Central memory CD4-positive, alpha-beta T cell (primary cell): Measurements from ENCODE around the gene SGSM2.

Experiments used
- DNase-seq: peaks from one replicate; pipeline ENCODE4 v3.0.0; 2022

The SGSM2 gene

DNA sequence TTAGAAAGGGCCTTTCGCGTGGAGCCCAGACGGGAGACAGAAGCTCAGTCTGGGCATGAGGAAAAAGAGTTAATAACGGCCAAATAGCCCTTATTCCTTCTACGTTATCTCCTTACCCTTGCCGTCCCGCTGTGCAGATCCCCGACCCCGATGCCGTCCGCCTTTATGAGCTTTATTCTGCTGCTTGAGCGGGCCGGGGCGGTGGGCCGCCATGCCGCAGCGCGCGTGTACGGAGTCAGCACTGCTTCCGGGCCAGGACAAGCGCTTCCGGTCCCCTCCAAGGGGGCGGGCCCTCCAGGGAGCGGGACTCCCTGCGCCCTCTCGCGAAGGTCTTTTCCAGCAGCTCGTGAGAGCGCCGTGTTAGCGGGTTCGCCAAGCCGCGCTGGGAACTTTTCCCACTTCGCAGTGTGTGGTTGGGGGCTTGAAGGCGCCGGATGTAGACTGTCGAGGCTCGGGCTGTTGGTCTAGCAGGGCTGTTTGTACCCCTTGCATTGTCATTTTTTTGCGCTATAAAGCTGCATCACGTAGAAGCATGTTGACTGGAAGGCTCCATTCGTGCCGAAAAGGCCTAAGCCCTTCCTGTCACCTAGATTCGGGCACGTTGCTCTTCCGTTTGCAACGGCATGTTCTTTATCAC is 968 bp upstream of the SGSM2 start, which contains the start of gene TSR1:
TSR1 (minus strand) TSS at position 243 of the 637 bp plus-strand sequence; CDS start at position 213, 30 bp downstream.
- peak; percentile 86 for DNase-seq

DNA sequence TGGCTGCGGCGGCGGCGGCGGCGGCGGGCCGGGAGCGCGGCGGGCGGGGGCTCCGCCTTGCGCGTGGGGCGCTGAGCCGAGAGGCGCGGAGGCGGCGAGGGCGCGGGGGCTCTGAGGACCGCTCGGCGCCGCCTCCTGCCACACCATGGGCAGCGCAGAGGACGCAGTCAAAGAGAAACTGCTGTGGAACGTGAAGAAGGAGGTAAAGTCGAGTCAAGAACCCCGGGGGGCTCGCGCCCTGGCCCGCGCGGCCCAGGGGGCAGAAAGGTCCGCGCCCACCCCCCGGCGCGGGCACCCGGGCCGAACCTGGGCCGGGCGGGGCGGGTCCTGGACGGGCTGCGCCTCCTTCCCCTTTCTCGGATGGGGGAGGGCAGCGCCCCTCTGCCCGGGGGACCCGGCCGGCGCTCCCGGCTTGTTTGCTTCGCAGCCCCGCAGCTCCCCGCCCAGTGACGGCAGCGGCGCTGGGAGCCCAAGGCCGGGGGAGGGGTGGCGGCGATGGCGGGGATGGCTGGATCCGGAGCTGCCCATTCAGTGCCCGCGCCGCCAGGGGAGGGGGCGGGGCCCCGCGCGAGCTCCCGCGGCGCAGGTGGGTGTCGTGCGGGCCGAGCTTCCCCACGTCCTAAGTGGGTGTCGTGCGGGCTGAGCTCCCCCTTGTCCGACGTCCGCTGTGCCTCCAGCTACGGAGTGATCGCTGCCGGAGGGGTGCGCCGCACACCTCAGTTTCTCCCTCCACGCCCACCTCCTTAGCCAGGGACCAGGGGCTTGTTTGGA is 428 bp downstream of the SGSM2 start:
- peak; percentile 52 for DNase-seq

DNA sequence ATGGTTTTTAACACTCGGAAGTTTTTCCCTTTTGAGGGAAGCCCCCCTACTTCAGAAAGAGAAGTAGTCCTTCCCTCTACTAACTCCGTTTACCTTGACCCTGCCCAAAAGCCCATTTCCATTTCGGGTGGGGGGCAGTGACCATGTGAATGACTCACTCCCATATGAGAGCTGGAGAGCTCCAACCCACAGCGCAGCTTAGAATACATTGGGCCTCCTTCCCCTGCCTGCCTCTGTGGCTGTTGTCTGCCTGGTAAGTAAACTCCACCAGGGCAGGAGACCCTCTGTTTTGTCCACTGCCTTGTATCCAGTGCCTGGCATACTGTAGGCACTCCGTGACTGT is 985 bp downstream of the SGSM2 start:
- DNase-seq = no peak

DNA sequence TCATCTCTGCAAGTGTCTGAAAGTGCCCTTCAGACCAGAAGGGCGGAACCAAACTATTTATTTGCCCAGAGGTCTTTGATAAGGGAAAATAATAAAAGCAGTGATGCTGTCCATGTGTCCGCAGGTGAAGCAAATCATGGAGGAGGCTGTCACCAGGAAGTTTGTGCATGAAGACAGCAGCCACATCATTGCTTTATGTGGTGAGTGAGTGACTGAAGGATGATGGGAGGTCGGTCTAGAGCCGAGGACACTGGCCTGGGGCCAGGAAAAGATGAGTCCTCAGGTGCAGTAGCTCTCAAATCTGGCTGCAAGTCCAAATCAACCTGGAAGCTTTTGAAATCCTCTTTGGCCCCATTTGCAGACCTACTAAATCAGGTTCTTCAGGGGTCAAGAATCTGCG is 6.1 kb downstream of the SGSM2 start:
- no peak for DNase-seq

DNA sequence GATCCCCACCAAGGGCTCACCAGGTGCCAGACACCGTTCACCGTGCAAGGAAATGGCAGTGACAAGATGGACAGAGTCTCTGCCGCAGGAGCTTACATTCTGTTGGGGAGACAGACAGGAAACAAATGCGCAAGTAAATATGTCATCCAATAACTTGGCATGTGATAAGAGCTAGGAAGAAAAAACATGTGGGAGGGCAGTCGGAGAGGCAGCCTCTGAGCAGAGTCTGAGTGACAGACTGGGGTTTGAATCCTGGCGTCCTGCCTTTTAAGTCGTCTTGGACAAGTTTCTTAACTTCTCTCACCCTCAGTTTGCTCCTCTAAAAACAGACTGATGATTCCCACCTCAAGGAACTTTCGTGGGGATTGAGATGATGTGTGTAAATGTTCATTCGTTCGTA is 7.2 kb downstream of the SGSM2 start:
- DNase-seq = no peak

DNA sequence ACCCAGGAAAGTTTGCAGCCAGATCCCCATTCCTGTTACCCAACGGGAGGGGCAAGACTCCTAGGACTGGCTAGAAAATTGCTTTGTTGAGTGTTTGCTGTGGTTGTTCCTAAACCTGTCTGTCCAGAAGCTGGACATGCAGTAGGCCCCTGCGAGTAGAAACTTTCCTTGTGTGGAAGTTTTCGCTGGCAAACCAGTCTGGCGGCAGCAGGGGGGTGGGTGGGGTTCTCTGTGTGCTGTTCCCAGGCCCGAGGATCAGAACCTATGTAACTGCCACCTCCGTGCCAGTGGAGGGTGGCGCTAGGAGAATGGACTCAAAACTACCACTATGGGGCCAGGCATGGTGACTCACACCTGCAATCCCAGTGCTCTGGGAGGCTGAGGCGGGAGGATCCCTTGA is 9.2 kb downstream of the SGSM2 start:
- DNase-seq = no peak

DNA sequence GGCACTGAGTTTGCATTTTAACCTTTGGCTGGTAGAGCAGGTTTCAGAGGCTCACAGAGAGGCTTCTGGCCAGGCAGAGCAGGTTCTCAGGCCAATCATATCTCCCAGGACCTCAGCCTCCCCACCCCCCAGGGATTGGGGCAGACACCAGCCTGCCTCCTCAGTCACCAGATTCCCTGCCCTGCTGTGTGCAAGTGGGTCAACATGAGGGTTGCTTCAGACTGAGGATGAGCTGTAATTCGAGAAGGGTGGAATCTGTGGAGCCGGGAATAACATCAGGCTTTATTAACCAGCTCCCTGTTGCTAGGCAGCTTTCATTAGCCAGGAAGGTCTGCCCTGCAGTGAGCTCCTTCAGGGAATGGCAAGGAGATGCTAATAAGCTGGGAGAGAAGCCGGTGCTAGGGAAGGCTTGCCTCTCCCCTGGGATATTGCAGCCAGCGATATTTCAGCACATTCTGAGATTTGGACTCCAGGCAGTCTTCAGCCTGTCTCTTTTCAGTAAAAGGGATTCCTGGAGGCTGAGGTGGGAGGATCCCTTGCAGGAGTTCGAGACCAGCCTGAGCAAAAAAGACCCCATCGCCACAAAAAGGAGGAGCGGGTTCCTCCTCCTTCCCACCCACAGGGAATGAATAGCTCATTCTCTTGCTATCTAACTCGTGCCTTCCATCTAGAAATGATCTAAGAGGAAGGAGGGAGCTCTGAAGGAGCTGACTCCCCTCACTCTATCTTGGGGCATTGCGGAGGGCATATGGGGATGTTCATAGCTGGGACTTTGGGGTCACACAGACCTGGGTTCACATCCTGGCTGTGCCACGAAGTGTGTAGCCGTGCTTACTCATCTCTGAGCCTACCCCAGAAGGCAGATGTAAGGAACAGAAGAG is 10.7 kb downstream of the SGSM2 start:
- no peak for DNase-seq

DNA sequence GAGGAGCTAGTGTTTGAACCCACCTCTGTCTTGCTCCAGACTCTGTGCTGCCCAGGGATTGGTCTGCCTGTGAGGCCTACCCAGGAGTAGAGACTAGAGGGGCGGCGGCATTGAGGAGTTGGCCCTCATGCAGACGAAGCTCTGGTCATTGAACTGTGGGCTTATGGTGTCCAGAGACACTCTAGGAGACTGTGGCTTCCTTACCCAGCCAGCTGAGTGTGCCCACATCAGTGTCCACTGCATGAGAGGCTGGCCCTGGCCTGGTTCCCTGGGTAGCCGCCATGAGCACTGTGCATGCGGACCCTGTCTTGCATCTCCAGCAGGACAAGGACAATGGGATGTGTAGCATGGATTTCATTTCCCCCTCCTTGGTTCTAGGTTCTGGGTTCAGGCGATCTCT is 14.0 kb downstream of the SGSM2 start:
- no peak for DNase-seq

DNA sequence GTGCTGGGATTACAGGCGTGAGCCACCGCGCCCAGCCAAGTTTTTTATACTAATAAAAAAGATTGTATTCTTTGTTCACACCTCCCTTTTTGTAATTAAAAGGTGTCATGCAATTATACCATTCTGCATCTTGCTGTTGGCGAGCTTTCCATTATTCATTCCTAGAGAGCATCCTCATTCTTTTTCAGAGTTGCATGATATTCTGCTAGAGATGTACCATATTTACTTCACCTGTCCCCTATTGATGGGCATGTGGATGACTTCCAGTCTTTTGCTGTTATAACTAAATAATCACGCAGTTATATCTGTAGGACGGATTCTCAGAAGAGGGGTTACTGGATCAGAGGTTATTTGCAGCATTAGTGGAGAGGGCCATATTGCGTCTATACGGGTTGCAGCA is 17.0 kb downstream of the SGSM2 start:
- no peak for DNase-seq

DNA sequence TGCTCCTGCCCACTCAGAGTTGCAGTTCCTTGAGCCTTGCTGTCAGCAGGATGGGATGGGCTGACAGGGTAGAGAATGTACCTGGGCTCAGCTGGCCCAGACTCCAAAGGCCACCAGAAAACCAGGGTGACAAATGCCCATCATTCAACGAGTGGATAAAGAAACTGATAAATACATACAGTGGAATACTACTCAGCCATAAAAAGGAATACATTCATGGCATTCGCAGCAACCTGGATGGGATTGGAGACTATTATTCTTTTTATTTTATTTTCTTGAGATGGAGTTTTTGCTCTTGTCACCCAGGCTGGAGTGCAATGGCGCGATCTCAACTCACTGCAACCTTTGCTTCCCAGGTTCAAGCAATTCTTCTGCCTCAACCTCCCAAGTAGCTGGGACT is 19.9 kb downstream of the SGSM2 start:
- DNase-seq = no peak

DNA sequence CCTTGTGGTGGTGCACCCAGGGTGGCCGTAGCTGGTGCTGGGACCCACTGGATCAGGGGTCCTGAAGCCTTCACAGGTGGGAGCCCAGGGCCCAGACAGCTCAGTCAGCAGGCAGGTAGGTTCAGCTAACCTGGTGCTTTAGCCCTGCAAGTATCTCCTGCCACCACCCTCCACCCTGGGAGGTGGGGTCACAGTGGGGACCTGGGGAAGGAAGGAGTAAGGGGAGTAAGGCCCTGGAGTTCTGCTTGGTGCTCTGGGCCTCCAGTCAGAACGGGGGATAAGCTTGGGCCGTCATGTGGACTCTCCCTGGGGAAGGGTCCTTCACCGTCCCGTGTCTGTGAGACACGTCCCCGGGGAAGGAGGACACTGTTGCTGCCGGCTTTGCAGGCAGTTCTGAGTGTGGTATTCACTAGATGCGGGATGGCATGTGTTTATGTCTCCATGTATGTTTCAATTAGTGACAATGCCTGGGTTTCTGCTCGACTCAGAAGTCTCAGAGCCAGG is 20.7 kb downstream of the SGSM2 start:
- DNase-seq = no peak

DNA sequence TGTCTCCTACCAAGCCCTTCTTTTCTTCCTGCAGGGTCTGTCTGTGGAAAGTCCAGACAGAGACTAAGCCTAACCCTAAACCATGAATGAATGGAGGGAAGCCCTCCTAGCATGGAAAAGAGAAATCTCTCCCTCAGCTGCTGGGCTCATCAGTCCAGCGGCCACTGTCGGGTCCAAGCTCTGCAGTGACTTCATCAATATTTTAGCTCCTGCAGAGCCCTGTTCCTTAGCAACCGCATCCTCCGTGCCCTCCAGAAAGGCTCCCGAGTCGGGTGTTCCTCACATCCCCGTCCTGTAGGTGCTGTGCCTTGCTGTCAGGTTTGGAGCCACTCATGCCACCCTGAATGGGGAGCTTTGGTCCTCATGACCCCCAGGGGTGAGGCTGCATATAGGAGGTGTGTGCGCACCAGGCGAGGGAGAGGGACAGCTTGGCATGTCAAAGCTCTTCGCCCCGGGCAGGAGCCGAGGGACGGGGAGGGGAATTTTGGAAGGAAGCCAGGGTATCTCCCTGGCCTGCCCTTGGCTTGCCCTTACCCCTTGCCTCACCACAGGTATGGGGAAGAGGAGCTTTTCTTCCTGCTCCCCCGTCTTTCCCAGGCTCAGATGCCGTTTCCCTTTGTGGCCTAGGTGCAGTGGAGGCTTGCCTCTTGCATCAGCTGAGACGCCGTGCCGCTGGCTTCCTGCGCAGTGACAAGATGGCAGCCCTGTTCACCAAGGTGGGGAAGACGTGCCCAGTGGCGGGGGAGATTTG is 23.9 kb downstream of the SGSM2 start:
- no peak for DNase-seq

DNA sequence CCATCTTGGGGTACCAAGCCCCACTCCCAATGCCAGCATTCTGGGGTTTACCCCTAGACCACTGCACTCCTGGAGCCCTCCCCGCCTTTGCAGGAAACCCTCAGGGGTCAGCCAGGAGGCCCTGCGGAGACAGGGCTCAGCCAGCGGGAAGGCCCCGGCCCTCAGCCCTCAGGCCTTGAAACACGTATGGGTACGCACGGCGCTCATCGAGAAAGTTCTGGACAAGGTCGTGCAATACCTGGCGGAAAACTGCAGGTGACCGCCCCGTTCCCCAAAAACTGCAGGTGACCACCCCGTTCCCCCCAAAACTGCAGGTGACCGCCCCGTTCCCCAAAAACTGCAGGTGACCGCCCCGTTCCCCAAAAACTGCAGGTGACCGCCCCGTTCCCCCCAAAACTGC is 24.7 kb downstream of the SGSM2 start:
- no peak for DNase-seq

DNA sequence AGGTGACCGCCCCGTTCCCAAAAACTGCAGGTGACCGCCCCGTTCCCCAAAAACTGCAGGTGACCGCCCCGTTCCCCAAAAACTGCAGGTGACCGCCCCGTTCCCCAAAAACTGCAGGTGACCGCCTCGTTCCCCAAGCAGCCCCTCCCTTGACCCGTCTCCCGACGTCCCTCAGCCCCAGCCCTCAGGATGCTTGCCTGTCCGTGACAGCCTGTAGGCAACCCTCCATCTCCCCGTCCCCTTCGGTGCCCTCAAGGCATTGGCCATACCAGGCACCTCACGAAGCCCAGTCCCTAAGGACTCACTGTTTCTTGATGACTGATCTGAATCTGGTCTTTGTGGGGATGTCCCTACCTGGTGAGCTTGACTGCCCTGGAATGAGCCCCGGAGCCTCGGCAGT is 25.1 kb downstream of the SGSM2 start:
- DNase-seq = no peak

DNA sequence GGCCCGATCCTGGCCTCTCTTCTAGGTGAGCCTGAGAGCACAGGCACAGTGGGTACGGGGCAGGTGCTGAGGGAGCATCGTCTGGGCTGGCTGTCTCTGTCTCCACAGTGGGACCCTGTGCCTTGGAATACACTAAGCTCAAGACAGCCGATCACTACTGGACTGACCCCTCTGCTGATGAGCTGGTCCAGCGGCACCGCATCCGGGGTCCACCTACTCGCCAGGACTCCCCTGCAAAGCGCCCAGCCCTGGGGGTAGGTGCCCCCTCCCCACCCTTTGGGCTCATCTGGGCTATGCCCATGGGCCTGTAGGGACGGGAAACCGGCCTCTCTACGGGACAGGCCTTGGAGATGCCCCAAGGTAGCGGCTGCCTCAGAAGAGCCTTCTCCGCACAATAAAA is 25.6 kb downstream of the SGSM2 start:
- no peak for DNase-seq

DNA sequence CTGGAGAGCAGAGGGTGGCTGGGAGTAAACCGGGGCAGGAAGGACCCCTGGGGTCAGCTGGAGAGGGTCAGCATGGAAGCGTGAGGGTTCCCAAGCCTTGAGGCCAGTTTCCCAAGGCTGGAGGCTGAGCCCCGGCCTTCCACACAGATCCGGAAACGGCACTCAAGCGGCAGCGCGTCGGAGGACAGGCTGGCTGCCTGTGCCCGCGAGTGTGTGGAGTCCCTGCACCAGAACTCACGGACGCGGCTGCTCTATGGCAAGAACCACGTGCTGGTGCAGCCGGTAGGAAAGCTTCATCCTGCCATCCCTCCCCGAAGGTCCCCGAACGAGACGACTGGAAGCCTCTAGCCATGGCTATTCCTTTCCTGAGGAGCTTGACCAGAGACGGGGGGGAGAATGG is 26.0 kb downstream of the SGSM2 start:
- no peak for DNase-seq

DNA sequence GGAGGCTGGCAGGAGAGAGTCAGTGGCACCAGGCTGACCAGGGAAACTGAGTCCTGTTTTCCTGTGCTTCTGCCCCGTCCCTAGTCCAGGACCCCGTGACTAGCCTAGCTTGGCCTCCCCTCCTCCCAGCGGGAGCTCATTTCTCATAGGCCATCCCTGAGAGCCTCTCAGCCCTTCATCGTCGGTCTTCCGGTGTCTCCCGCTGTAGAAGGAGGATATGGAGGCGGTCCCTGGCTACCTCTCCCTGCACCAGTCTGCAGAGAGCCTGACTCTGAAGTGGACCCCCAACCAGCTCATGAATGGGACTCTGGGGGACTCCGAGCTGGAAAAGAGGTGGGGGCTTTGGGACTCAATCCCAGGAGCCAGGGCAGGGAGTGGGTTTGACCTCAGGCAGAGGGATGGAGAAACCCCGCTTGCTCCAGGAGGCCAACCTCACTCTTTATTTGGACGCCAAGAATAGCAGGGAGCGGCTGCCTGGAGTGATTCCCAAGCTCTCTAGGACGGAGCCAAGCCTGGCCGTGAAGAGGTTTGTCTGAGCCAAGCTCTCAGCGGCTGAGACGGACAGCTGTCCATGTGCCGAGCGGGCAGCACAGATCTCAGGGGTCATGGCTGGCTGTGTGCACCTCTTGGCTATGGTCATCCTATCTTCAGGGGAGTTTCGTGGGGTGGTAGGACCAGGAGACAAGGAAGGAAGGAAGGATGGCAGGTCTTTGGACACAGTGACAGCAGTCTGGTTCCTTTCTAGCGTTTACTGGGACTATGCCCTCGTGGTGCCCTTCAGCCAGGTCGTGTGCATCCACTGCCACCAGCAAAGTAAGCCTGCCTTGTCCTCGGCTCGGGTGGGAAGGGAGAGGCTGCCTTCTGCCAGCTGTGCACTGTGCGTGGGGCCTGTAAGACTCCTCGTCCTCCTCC is 26.8 kb downstream of the SGSM2 start:
- DNase-seq = no peak

DNA sequence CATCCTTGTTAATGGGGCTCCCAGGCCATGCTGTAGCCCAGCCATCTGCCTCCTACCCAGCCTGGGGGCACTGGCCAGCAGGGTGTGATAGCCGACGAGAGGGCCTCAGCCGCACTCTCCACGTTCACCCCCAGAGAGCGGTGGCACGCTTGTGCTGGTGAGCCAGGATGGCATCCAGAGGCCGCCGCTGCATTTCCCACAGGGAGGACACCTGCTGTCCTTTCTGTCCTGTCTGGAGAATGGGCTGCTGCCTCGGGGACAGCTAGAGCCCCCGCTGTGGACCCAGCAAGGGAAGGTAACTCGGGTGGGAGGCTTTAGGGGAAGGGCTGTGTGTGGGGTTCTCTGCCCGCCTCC is 27.4 kb downstream of the SGSM2 start:
- no peak for DNase-seq

DNA sequence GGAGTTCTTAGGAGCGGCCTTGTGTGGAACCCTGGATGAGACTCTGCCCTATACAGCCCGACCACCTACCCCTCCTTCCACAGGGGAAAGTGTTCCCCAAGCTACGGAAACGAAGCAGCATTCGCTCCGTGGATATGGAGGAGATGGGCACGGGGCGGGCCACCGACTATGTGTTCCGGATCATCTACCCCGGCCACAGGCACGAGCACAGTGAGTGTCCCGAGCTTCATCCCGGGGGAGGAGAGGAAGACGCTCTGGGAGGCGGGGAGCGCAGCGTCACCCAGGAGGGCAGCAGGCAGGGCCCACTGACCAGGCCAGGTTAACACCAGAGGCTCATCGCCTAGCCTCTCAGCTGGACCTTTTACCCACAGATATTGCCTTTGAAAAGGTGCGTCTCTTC is 27.8 kb downstream of the SGSM2 start:
- no peak for DNase-seq

DNA sequence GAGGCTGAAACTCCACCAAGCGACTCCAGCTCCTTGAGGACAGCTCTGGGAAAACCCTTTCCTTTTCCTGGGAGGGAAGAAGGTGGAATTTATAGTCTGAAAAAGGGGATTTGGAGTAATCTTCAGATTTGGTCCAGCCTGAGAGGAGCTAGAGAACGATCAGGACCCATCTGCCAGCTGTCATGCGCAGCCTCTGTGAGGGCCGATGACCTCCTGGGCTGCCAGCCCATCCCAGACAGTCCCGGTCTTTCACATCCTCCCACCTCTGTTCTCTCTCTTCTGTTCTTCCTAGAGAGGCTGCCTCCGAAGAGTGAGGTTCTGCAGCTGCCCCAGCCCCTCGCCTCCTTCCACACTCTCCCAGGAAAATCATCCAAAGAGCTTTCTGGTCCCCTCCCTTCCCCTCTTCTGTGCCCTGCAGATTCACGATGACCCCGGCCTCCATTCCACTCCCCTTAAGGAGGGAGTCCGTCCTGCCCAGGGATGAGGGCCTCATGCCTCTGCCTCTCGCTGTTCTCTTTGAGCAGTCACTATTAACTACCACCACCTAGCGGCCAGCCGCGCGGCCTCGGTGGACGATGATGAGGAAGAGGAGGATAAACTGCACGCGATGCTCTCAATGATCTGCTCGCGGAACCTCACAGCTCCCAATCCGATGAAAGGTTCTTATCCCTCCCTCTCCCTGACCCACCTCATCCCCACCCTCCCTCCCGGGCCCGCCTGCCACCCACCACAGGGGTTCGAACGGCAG is 29.6 kb downstream of the SGSM2 start:
- DNase-seq = no peak

DNA sequence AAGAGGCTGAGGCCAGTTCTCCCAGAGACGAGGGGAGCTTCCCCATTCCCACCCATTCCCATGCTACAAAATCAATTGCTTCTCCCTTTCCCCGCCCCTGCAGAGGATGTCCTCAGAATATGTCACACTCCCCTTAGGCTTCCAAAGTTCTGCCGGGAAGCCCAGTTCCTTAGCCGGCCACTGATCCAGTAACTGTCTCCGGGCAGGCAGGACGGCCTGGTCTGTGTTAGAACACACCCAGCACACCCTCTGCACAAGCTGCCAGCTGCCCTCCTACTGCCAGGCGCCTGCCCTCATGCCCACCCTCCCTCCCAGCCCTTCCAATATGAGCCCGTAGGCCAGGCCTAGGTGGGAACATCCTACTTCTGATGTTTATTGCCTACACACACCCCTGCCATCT is 31.1 kb downstream of the SGSM2 start:
- DNase-seq = no peak
